Natural killer cell (primary cell): Measurements from ENCODE around the gene ACE2. TPM values are rescaled to one million over a fixed set of nuclear protein-coding genes. Genes with fewer than 3 reads are reported as not detected.

Experiments
- ATAC-seq, 3 donors: fragments of 150-1000 bp in 2 of 3; fragments of 200-7000 bp in 1 of 3; cut with Tn5 transposase; 1 replicate in 1 of 3; 2 replicates in 2 of 3; pipeline ENCODE4 v1.10.0; 2021; ENCODE audit warnings: mild to moderate bottlenecking in 2 of 3, moderate library complexity in 2 of 3
- DNase-seq, 2 donors: peaks; one replicate each; pipeline versions ENCODE4 v3.0.0 to v3.0.0-alpha.2; 2013 to 2021; ENCODE audit warnings: mixed read lengths in 1 of 2
- H3K27ac ChIP-seq: one replicate; pipeline ENCODE4 v1.5.1; 2013; ENCODE audit warnings: mild to moderate bottlenecking, low read length
- H3K27me3 ChIP-seq: one replicate; pipeline ENCODE4 v1.6.1; 2013; ENCODE audit warnings: low read length; ENCODE audit not compliant: control insufficient read depth, insufficient read depth
- H3K36me3 ChIP-seq: one replicate; pipeline ENCODE4 v1.6.1; 2013; ENCODE audit warnings: low read length; ENCODE audit not compliant: control insufficient read depth, insufficient read depth
- H3K4me1 ChIP-seq: one replicate; pipeline ENCODE4 v1.6.1; 2013; ENCODE audit warnings: low read length; ENCODE audit not compliant: control insufficient read depth, insufficient read depth
- H3K4me3 ChIP-seq: one replicate; pipeline ENCODE4 v1.5.1; 2013; ENCODE audit warnings: low read length
- H3K9me3 ChIP-seq: one replicate; pipeline ENCODE4 v1.6.1; 2013; ENCODE audit warnings: low read length; ENCODE audit not compliant: control insufficient read depth, insufficient read depth
- H3K27ac Mint-ChIP-seq, 2 donors: one replicate each; pipeline ENCODE4 v1.8.0; 2022; ENCODE audit warnings: mild to moderate bottlenecking in 2 of 2, mixed read lengths in 2 of 2, moderate library complexity in 1 of 2
- H3K27me3 Mint-ChIP-seq, 2 donors: one replicate each; pipeline ENCODE4 v1.8.0; 2022; ENCODE audit warnings: low read depth in 2 of 2, mixed read lengths in 2 of 2
- H3K36me3 Mint-ChIP-seq: one replicate; pipeline ENCODE4 v1.8.0; 2022; ENCODE audit warnings: mixed read lengths
- H3K4me1 Mint-ChIP-seq, 2 donors: one replicate each; pipeline ENCODE4 v1.8.0; 2022; ENCODE audit warnings: mixed read lengths in 2 of 2
- H3K4me3 Mint-ChIP-seq: one replicate; pipeline ENCODE4 v1.8.0; 2022; ENCODE audit warnings: mild to moderate bottlenecking, moderate library complexity, mixed read lengths
- H3K9me3 Mint-ChIP-seq, 2 donors: one replicate each; pipeline ENCODE4 v1.8.0; 2022; ENCODE audit warnings: mixed read lengths in 2 of 2
- CTCF ChIP-seq: fragments of 200-600 bp; IDR thresholded peaks from one replicate; pipeline ENCODE4 v1.8.0; 2022; ENCODE audit warnings: antibody characterized with exemption
- WGBS: methylation state at CpG from one replicate; pipeline ENCODE4 v1.1.7; 2013; ENCODE audit warnings: missing lambda C conversion rate; ENCODE audit not compliant: insufficient coverage; 5-methylcytosine and 5-hydroxymethylcytosine counted together
- intact Hi-C: fragments of 100-400 bp; cut with micrococcal nuclease; formaldehyde crosslinking; loops from one replicate; pipeline ENCODE4 v1.14.2; 2022
- total RNA-seq, 4 donors: library from RNA; stranded (reverse); fragments of 120-200 nt in 1 of 4; gene quantifications; one replicate each; pipeline versions ENCODE4 v1.2.3 to v1.2.4, GENCODE V29; 2013 to 2022

ACE2 gene
- total RNA-seq, 3 donors from 2014 or later (not counting 1 experiment from before 2014, with no cell fraction given), result not detected

DNA sequence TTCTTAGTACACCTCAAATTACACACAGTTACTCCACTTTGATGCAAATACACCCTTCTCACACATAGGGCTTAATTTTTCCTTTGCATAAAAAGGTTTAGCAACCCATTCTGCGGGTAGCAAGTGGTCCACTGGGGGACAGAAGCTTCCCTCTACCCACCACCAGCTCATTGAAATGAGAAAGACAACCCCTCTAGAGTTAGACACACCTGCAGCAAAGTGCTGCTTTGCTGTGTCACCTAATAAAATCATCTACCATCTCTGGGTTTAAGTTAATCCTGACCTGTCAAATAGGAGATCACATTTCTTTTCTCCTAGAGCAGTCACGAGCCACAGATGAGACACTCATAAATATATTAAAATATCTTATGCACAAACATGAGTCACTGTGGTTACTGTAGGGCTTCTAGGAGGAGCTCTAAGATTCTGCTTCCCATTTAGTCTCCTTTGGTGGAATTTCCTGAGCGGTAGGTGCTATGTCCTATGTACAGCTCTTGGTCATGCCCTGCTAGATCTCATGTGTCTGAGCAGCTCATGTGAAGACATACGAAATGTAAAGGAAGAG, 88.3 kb downstream of the ACE2 start:
- ATAC-seq, result no peak
- DNase-seq, result no peak
- 66% methylated on average over 3 of the region's 4 CpGs for WGBS
- Mint-ChIP-seq H3K36me3 (no peaks in the 10 kb centered on the region), H3K4me3 (no peak overlapping the region), H3K9me3 (no peaks in the 10 kb centered on the region), H3K4me1 (no peaks in the 10 kb centered on the region), H3K27me3 (peaks cover 0 to 23% of the 10 kb centered on the region in 2 donors), H3K27ac (no peak overlapping the region)
- no peak overlapping the region for H3K4me3 ChIP-seq
- no peak overlapping the region for H3K27ac ChIP-seq
- TF ChIP-seq CTCF, result no peak
- intact Hi-C loops, result no loop called here
- H3K9me3 ChIP-seq, result no peaks in the 10 kb centered on the region
- H3K4me1 ChIP-seq, result no peaks in the 10 kb centered on the region
- H3K27me3 ChIP-seq, result no peaks in the 10 kb centered on the region
- no peaks in the 10 kb centered on the region for H3K36me3 ChIP-seq

GRCh38 chrX:15511563-15511962, 89.2 kb downstream of the ACE2 start:
- intact Hi-C loops, result no loop called here
- Mint-ChIP-seq H3K9me3 (no peaks in the 10 kb centered on the region), H3K27me3 (peaks cover 0 to 32% of the 10 kb centered on the region in 2 donors)

More at GRCh38 chrX:15511563-15511962, 89.2 kb downstream of the ACE2 start:
- 0% methylated on average over 1 of the region's 1 CpG for WGBS
- no peak overlapping the region for H3K27ac Mint-ChIP-seq
- H3K36me3 ChIP-seq, result no peaks in the 10 kb centered on the region
- H3K4me3 Mint-ChIP-seq, result no peak overlapping the region
- TF ChIP-seq CTCF, result no peak
- H3K27me3 ChIP-seq, result no peaks in the 10 kb centered on the region
- no peak overlapping the region for H3K27ac ChIP-seq
- H3K36me3 Mint-ChIP-seq, result no peaks in the 10 kb centered on the region
- ATAC-seq, result no peak
- no peak overlapping the region for H3K4me3 ChIP-seq
- no peak for DNase-seq
- no peaks in the 10 kb centered on the region for H3K4me1 Mint-ChIP-seq
- no peaks in the 10 kb centered on the region for H3K9me3 ChIP-seq
- no peaks in the 10 kb centered on the region for H3K4me1 ChIP-seq

Other genes starting within 250 kb of the ACE2 start
- gene VEGFD, start 216.5 kb downstream of the ACE2 start, total RNA-seq, result not detected
- under 1 TPM in 1 of 3 donors, not detected in 2; 0.57 TPM for gene PIR, start 107.6 kb downstream of the ACE2 start, total RNA-seq
- gene BMX, start 100.2 kb downstream of the ACE2 start, total RNA-seq, result under 1 TPM in 1 of 3 donors, not detected in 2; 0.30 TPM
- under 1 TPM in 1 of 3 donors, not detected in 2; 0.28 TPM for gene CLTRN, start 63.8 kb upstream of the ACE2 start, total RNA-seq
- gene CA5B, start 137.3 kb upstream of the ACE2 start, total RNA-seq, result 100 to 1,000 TPM in 1 of 3 donors, 10 to 100 TPM in 2; 56.3 to 111 (median 80.5) TPM
- gene ZRSR2, start 189.5 kb upstream of the ACE2 start, total RNA-seq, result 10 to 100 TPM; 21.7 to 44.2 (median 28.2) TPM